ENCODE measurements around the gene NHS.
A peak's percentile ranks its signal among the peaks of the same experiment; 100 is the strongest.

The NHS gene

DNA sequence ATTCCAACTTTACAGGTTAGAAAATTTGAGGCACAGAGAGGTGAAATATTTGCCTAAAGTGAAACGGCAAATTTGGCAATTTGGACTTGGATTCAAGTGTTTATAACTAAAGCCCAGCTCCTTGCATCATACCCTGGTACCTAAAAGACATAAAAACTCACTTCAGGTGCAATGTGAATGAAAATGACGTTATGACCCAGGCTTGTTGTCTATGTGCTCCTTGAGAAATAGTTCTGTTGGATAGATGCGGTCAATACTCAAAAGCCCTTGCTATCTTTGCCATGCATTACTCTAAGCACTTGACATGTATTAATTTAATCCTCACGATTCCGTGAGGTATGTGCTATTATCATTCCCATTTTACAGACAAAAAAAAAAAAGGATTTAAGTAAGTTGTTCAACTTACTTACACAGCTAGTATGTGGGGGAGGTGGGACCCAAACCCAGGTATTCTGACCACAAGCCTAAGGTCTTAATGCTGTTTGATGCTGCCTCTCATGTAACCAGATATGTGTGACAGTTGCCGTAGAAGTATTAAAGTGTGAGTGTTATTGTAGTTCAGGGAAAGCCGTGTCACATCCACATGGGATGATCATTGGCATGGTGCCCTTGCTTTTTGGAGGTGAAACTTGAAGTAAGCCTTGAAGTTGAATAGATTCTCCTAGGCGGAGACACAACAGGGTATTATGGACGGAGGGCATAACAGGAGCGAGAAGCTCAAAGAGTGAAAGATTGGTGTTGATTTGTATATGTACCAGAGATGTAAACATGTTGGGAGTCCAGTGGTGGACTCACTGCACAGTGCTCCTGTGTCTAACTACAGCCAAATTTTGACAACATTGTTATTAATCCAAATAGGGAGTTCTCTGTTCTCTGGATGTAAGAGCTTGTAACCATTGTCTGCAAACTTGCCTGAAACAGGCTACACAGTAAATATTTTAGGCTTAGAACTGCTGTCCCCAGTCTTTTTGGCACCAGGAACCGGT is 365.4 kb downstream of the NHS start:
- DNase-seq: peak; percentile 6

- DNase-seq: no peak
Observed at GRCh38 chrX:17741123-17741511, 366.1 kb downstream of the NHS start.

- DNase-seq: no peak
Observed at GRCh38 chrX:17743913-17744312, 368.9 kb downstream of the NHS start.

GRCh38 chrX:17744896-17745523 is 370.0 kb downstream of the NHS start:
- peak; percentile 7 for DNase-seq

GRCh38 chrX:17747692-17748091 is 372.7 kb downstream of the NHS start:
- DNase-seq: no peak

GRCh38 chrX:17748684-17749083 is 373.7 kb downstream of the NHS start:
- no peak for DNase-seq

DNA sequence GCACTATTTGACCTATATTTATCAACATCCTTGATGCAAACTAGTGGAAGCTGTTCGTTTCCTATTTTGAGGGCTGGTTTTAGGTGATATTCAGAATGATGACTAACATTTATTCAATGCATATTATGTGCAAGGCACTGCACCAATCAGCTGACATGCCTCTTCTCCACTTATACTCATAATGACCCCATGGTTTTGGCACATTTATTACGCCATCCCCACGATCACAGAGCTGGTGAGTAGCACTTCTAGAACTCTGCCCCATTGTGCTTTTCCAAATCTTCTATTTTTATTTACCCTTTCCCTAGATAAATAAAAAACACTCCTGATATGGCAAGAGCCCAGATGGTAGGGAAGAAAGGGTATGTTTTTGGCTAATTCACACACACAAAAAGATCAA is 375.4 kb downstream of the NHS start:
- no peak for DNase-seq

- DNase-seq: no peak
Observed at GRCh38 chrX:17758382-17758781, 383.4 kb downstream of the NHS start.

GRCh38 chrX:17759990-17760389 is 385.0 kb downstream of the NHS start:
- DNase-seq: no peak

DNA sequence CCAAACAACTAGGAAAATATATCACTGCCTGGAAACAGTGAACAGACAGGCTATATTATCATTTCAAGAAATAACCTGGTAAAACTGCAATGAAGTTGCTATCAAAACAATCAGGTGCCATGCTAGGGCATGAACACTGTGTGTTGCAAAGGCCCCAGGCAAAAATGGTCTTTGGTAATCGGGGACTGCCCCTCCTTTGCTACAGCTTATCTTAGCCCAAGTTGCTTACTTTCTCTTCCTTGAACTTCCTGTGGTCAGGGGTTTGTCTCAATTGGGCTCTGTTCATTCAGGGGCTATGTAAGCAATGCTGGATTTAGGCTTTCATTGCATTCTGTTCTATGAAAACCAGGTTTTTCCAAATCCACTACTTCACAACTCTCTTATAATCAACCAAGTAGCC is 392.7 kb downstream of the NHS start:
- DNase-seq: no peak

DNA sequence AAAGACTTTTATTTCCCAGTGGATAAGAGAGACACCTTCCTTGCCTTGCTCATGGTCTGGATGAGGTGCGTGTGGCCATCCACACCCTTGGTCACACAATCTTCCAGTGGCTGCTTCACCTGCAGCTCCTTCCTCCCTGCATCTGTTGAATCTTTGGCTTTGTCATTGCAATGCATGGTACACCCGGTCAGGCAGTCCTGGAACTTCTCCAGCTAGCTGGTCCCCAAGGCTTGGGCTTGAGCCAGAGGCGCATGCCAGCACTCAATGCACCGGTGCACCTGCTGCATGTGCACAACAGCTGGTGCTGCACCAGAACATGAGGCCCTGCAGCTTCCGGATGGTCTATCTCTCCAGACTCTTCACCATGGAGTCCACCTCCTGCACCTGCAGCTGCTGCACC is 394.0 kb downstream of the NHS start:
- no peak for DNase-seq

DNA sequence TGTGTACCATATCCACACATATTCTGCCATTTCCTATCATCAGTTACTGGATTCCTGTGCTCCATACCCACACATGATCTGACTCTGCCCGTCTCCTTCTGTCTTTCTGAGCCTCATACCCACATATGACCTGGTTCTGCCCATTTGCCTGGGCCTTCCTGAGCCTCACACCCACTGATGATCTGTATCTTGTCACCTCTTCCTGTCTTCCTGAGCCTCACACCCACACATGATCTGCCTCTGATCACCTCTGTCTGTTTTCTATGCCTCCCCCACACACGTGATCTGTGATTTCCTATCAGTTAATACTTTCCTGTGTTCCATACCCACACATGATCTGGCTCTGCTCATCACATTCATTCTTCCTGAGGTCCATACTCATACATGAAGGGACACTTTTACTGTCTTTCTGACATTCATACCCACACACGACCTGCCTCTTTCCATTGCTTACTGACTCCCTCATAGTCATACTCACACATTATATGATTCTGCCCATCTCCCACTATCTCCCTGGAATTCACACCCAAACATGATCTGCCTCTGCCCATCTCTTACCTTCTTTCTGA is 394.8 kb downstream of the NHS start:
- no peak for DNase-seq

DNA sequence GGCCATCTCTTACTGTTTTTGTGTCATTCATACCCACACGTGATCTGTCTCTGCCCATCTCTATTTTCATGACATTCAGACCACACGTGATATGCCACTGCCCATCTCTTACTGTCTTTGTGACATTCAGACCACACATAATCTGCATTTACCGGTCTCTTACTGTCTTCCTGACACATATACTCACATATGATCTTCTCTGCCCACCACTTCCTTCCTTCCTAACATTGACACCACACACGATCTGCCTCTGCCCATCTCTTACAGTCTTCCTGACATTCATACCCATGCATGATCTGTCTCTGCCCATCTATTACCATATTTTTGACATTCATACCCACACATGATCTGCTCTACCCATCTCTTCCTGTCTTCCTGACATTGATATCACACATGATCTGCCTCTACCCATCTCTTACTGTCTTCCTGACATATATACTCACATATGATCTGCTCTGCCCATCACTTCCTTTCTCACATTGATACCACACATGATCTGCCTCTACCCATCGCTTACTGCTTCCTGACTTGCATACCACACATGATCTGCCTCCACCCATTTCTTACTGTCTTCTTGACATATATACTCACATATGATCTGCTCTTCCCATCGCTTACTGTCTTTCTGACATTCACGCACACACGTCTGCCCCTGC is 398.3 kb downstream of the NHS start:
- no peak for DNase-seq

GRCh38 chrX:17774053-17774452 is 399.1 kb downstream of the NHS start:
- DNase-seq: no peak

DNA sequence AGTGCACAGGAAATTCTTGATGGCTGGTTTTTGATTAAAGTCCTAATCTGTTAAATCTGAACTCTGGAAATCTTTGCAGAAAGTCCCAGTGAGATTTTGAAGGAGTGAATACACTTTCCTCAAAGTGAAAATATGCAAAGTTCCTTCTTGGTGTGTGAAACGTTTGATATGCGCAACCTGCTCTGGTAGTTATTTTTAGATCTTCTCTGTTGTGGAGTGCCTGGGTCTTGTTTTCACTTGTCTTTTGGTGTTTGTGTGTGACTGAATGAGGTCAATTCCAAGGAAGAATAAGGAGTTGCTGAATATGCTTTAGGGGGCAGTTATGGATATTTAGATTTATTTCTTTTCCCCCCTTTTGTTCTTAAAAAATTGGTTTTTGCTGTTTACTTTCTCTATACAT is 404.0 kb downstream of the NHS start:
- no peak for DNase-seq

GRCh38 chrX:17779434-17779833 is 404.4 kb downstream of the NHS start:
- DNase-seq: no peak

Measured in NCI-H2171 treated with DMSO at 0.1 percent for 48 hours (cell line).